ENCODE results near the gene PRDM2. TPM values are rescaled to one million over a fixed set of nuclear protein-coding genes. Genes with fewer than 3 reads are reported as not detected.
A peak's percentile ranks its signal among the peaks of the same experiment; 100 is the strongest.

The PRDM2 gene
- polyA plus RNA-seq, 3 donors, result 35.4 to 39.0 (median 35.6) TPM

DNA sequence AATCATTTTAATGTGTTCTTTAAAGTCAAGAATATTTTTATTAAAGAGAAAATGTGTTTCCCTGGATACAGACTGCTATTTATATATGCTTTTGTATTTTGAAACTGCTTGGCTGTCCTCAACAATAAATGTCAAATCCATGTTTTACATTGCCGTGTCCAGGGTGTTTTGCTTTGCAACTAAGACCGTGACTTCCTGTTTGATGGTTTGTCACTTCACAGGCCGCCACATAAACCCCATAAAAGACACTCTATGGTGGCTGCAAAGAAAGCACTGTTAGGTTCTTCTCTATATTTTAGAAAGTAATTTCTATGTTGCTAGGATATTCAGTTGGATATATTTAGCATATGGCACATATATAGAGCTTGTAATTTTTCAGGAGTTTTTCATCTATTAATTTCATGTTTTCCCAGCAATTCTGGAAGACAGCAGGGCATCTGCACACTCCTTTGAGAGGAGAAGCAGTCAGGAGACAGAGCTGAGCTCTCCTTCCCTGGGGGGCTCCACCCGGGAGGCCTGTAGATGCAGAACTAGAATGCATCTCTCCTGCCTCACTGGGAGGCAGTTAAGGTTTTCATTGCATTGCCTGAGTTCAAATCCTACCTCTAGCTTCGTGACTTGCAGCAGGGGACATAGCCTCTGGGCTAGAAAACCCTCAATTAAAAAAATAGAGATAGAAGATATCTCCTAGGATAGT is 33.1 kb downstream of the PRDM2 start:
- no peak for DNase-seq (ENCODE audit: low read depth in 3 of 3, low spot score in 2 of 3)

DNA sequence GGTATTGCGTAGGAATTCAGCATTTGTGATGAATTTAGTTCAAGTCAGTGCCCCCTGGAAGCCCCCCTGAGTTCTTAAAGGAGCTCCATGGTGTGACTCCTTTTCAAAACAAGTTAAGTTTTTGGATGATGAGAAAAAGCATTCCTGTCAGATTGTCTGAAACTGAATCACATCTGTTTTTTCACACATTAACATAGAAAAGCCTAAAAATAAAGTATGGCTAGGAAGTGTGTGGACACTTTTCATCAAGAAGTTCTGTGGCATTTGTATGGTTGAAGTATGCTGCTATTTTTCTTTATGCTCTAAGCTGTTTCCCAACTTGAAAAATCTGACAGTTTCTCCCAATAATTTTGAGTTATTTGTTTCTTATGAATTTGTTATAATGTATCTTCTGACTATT is 33.7 kb downstream of the PRDM2 start:
- no peak for DNase-seq (ENCODE audit: low read depth in 3 of 3, low spot score in 2 of 3)

DNA sequence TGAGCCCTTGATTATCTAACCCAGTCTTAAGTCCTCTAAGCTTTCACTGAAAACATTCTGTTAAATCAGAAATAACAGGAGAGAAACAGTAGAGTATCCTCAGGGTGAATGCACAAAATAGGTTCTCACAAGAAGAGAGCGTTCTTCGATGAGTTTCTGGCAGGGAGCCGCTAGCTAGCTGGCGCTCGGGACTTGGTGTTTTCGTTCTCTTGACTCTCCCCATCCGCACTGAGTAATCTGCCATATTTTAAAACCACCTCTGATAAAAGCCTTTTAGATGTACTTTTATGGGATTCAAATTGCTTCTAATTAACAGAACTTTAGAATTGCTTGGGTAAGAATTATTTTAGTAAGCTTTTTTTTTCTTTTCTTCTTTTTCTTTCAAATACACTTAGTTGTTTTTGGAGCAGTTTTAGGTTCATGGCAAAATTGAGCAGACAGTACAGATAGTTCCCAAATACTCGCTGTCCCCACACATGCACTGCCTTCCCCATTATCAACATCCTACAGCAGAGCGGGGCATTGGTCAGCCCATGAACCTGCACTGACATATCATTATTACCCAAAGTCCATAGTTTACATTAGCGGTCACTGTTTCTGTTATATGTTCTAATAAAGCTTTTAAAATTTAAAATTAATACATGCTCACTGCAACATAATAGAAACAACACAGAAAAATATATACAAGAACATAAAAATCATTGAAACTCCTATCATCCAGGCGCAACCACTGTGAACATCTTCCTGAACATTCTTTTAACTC is 35.4 kb downstream of the PRDM2 start:
- no peak for DNase-seq (ENCODE audit: low read depth in 3 of 3, low spot score in 2 of 3)

DNA sequence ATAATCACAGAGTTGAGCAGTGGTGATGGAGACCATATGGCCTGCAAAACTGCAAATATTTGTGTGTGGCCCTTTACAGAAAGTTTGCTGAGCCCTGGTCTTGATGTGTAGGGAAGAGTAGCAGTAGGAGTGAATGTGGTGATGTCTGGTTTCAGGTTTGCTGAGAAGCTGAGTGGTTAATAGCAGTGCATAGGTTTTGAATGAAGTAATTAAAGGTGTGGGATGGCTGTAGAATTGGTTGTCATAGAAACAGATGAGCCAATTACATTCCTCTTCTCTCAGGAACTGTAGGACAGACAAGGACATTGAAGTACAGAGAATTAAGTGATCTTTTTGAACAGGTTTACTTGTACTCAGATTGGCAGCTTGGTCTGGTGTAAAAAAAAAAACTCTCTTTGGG is 37.4 kb downstream of the PRDM2 start:
- DNase-seq (ENCODE audit: low read depth in 3 of 3, low spot score in 2 of 3), result no peak

DNA sequence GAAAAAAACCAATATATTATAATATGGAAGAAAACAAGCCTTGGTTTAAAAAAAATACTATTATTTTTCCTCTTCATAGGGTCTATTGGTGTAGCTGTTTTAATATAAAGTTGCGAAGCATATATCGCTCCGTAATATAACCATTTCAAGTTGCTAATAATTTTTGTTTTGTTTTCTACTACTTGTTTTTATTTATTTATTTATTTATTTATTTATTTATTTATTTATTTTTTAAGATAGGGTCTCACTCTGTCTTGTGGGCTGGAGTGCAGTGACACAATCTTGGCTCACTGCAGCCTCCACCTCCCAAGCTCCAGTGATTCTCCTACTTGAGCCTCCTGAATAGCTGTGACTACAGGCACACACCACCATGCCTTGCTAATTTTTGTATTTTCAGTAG is 46.4 kb downstream of the PRDM2 start:
- no peak for DNase-seq (ENCODE audit: low read depth in 3 of 3, low spot score in 2 of 3)

DNA sequence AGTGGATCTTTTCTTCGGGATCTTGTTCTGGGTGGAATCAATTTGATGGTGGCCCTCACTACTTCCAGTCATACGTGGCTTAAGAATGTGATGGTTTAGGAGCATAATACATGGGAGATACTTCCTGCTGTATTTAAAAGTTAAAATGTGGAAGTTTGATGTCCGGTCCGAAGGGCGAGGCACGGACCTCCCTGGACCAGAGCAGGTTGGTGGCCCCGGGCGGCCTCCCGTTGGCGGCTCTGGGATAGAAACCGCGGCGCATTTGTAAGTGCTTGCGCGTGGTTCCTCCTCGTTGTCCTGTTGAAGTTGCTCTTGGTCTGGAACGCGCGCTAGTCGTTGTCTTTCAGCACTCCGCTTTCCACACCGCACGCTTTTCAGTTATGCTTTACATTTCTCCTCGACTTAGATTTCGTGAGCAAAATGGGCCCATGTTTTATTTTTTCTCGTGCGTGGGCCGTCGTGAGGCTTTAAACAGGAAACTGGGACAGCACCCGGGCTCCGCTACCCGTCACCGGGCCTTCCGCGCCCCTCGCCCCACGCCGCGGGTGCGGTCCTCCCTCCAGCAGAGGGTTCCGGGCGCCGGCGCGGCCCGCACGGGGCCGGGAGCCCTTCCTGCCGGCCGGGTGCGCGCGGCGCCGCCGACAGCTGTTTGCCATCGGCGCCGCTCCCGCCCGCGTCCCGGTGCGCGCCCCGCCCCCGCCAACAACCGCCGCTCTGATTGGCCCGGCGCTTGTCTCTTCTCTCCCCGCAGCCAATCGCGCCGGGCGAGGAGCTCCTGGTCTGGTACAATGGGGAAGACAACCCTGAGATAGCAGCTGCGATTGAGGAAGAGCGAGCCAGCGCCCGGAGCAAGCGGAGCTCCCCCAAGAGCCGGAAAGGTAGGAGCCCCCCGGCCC is 48.9 kb downstream of the PRDM2 start:
- peak; percentile 72 to 90 (median 87) for DNase-seq (ENCODE audit: low read depth in 3 of 3, low spot score in 2 of 3)

DNA sequence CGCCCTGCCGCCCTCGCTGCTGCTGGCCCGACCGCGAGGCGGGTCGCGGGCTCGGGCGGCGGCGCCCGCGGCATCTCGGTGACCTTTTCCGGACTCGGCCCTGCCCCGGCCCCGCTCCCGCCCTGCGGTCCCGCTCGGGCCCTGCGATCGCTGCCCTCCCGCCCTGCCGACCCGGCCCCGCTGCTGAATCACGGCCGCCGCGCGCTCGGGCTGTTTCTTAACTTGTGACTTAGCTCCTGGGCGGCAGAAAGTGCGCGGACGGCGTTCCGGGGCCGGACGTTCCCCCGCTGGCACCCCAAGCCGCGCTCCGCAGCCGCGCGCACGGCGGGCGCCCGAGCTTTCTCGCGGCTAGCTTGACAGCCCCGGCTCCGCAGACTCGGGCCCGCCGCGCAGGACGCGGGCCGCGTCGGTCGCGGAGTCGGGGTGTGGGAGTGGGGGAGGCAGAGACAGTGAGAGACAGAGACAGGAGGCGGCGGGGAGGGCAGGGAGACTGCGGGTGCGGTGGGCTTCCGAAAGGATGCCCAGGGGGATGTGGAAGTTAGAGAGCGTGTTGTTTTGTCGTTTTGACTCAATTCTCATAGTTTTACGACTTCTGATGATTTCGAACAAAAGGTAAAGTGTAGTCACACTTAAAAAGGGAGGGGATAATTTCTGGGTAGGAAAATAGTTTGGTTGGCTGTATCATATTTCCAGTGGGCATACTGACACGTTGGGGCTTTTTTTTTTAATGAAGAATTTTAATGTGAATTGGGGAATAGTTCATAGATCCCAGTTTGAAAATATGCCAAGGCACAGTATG is 49.8 kb downstream of the PRDM2 start:
- no peak for DNase-seq (ENCODE audit: low read depth in 3 of 3, low spot score in 2 of 3)

DNA sequence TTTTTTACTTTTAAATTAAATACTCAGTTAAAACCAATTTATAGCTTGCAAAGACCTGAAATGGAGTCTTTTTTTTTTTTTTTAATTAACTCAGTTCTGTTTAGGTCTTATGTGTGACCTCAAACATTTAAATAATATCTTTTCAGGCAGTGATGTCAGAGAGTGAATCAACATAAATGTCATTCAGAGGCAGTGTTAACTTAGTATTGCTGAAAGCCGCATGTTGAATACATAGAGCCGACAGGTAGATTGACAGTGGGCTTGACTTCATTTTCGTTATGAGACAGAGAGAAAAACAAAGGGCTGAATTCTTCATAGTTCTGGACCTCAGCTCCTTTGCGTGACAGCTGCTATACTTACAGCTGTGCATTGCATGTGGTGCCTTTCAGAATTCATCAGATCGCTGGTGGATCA is 51.5 kb downstream of the PRDM2 start:
- no peak for DNase-seq (ENCODE audit: low read depth in 3 of 3, low spot score in 2 of 3)

DNA sequence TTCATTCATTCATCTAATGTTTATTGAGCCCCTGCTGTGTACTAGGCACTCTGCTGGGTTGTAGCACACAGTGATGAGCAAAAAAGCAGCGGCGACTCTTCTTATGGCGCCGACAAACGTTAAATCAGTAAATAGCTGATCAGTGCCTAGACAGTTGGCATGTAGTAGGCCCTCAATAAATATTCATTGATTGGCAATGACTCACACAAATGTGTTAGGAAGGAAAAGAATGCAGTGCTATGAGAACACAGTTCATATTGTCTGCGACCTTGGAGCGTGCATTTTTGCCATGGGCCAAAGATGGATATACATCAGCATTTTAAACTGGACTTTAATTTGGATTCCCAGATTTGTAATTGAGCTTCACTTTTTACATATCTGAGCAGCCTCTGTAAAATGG is 52.0 kb downstream of the PRDM2 start:
- no peak for DNase-seq (ENCODE audit: low read depth in 3 of 3, low spot score in 2 of 3)

DNA sequence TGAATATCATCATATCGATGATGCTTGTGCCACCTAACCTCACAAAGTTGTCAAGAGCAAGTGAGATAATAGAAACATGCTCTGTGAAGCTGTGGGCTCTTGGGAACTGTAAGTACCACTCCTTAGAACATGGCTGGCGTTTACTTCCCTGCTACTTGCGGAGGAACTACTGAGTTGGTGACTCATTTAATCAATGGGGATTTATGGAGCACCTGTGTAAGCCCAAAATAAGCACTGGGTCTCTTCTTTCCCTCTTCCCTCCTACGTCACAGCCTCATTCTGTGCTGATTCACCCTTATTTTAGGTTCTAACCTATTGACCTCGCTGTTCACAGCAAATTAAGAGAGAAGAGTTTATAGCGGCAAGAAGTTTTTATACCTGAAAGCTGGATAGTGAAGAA is 52.9 kb downstream of the PRDM2 start:
- DNase-seq (ENCODE audit: low read depth in 3 of 3, low spot score in 2 of 3), result no peak

DNA sequence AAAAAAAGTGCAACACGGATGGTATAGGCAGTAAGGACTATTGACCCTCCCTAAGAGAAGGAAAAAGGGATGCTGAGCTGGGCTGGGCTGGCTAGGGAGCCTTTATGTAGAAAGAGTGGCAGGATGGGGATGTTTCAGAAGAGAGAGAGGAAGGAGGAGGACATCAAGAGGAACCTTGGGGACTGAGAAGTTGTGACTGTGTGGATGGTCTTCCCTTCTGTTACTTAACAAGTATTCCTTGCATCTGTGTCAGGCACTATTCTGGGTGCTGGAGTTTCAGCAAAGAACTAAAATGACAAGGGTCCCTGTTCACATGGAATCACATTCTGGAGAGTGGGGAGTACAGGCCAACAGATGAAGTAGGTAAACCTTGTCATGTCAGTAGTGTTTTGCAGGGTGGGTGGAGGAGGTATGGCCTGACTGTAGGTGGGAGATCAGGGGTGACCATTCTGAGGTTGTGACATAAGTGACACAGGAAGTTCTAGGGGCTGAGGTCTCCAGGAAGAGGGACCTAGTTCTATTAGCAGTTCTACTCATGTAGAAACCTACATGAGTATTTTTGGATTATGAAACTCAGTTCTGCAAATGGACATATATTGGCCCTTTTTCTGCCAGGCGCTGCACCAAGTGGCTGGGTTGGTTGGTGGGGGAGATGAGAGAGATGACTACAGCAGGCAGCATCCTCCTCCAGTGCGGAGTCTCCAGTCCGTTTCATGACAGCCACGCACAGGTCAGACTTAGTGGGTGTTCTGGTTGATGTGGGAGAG is 53.8 kb downstream of the PRDM2 start:
- no peak for DNase-seq (ENCODE audit: low read depth in 3 of 3, low spot score in 2 of 3)

DNA sequence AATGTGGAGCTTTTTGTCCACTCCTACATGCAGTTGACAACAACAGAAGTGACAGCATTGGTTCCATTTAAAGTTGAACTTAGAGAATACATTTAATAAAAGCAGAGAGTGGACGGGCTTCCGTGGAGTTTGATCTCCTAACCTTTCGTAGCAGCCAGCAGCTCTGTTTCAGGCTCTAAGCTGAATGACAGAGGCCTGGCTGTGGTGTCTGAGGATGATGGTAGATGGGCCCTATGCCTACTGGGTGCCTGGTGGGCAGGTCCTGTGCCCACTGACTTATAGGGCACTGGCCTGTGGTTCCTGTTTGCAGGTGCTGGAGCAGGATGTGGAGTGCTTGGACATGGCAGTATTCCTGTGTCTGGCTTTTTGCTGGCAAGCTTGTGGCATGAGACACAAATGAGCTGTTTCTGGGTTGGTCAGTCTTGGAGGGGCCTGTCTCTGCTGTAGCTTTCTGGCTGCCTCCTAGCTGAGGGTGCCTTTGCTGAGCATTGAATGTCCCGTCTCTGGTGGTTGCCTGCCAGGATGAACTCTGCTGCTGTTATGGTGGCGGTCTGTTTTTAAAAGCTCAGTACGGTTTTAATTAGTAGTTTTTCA is 54.6 kb downstream of the PRDM2 start:
- DNase-seq (ENCODE audit: low read depth in 3 of 3, low spot score in 2 of 3), result no peak

DNA sequence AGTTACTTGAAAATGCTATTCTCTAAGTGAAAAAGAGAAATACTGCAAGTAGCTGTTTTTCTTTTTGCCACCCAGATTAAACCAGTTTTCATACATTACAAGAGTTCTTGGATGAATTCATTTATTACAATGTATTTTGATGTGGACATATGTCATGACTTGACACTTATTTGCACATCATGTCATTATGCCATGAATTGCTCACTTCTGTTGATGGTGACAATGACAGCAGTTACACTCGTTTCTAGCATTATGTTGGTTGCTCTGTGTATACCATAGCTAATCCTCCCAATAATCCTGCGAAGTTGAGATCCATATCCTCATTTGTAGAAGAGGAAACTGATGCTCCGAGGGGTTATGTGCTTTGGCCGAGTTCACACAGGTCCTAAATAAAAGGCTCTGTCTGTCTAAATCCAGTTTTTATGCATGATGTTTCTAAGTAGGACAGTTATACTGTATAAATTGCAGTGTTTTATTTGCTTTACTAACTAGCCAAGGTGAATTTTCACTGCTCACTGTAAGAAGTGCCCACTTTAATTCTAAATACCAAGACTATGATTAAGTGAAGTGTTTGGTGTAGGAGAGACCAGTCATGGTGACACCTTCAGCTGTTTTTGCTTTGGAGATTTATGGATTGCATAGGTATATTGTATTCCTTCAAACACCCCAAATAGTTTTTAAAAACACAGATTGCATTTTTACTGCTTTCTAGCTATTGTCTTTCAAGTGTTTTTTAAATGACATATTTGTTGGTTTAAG is 56.7 kb downstream of the PRDM2 start:
- DNase-seq (ENCODE audit: low read depth in 3 of 3, low spot score in 2 of 3), result no peak

DNA sequence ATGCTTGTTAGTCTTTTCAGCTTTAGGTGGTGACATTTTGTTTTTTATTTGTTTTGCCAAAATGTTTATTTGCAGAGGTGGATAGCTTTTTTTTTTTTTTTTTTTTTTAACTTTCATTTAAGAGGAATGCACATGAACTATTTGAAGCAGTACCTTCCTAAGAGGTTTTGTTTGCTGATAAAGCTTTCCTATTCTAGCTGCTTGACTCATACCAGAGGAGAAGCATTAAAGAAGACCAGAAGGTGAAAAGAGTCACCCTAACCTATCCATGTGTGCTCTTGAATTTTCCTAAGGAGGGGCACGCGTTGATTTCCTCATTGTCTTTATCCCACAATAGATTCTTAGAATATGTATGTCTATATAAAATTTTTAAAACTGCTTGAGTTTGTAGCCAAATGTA is 57.7 kb downstream of the PRDM2 start:
- DNase-seq (ENCODE audit: low read depth in 3 of 3, low spot score in 2 of 3), result no peak

DNA sequence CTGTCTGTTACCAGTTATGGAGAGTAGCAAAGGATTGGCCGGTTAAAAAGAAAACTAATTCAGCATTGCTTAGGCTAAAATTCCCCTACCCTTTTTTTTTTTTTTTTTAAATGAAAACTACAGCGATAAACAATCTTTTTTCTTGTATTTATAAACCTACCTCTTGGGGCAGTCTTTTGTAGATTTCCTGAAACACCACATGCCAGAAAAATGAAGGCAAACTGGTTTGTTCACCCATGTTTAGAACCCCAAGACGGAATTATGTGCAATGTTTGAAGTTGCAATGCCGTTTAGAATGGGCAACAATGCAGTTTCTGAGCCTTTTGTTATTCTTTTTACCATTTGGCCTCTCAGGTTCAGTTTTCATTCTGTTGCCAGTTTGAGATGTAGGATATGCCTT is 59.1 kb downstream of the PRDM2 start:
- no peak for DNase-seq (ENCODE audit: low read depth in 3 of 3, low spot score in 2 of 3)

DNA sequence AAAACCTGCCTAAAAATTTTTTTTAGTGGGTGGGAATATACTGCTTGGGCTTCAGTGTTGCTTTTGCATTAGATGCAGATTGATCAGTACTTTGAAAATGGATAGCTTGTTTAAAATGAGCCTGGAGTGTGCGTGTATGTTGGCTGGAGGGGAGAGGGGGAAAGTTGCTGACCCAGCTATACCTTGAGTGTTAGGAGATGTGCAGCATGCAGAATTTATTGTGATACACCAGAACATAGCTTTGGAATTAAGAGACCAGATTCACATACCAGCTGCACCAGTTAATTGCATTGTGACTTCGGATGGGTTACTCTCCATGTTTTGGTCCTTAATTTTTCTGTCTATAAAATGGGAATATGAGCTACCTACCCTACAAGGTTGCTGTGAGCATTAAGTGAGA is 60.4 kb downstream of the PRDM2 start:
- no peak for DNase-seq (ENCODE audit: low read depth in 3 of 3, low spot score in 2 of 3)

DNA sequence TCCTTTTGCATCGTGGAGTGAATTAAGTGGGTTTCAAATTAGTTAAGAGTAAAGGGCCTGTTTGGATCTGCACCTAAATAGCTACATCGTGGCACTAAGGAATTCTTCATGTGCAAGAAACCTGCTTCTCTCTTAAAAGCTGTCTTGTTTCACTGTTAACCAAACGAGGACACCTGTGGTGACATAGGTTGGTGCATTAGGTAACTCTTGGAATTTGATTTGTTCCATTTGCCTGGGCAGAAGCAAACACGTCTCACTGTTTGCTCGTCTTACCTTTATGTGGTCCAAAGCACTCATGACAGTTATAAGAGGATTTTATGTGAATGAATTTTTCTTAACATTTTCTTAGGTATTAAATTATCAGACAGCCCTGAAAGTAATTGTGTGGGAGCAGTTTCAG is 60.9 kb downstream of the PRDM2 start:
- no peak for DNase-seq (ENCODE audit: low read depth in 3 of 3, low spot score in 2 of 3)

DNA sequence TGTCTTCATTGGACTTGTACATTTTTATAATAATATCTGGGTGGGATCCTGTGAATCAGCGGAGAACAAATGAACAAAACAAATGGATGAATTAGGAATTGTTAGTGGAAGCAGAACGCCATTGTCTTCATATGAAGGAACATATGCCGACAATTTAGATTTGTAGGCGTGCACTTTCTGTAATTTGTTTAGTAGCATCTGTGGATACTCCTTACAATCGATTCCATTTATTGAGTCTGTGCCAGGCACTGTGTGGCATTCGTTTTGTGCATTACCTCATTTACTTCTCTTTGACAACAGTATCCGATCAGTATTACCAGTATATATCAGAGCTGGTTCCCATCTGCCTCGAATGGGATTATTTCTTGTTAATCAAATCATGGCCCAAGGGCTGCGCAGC is 61.9 kb downstream of the PRDM2 start:
- no peak for DNase-seq (ENCODE audit: low read depth in 3 of 3, low spot score in 2 of 3)

DNA sequence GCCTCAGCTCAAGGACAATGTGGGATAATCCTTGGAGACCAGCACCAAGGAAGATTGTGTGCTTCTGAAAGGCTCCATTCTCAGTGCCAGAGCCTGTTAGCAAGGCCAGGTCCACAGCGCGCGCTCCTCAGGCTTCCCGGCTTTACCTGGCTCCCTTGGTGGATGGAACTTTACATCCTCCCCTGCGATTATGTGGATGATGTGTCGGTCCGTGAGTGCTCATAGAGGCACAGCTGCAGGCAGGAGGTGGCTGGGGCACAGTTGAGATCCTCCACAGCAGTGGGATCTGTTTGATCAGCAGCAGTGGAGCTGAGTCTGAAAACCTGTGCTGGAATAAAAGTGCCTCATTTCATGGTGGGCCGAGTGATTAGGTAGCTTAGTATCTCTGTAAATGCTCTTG is 62.7 kb downstream of the PRDM2 start:
- no peak for DNase-seq (ENCODE audit: low read depth in 3 of 3, low spot score in 2 of 3)
